H9 (cell line): ENCODE results near the gene FARP1. TPM values are rescaled to one million over a fixed set of nuclear protein-coding genes. Genes with fewer than 3 reads are reported as not detected.

Experiments
- DNase-seq: peaks from one replicate; pipeline ENCODE4 v3.0.0-alpha.2; 2017
- H2AFZ ChIP-seq: one replicate; pipeline ENCODE4 v1.6.1; 2013; ENCODE audit warnings: mild to moderate bottlenecking, low read length, control low read depth, moderate library complexity
- H2AK5ac ChIP-seq: 2 replicates; pipeline ENCODE4 v1.6.1; 2013; ENCODE audit warnings: low read length, control low read depth, mixed read lengths; ENCODE audit not compliant: insufficient read length
- H2BK120ac ChIP-seq: one replicate; pipeline ENCODE4 v1.6.1; 2013; ENCODE audit warnings: low read depth, mild to moderate bottlenecking, low read length, control low read depth, inconsistent platforms; ENCODE audit not compliant: poor library complexity, severe bottlenecking
- H2BK12ac ChIP-seq: 2 replicates; pipeline ENCODE4 v1.6.1; 2013; ENCODE audit warnings: low read length, control low read depth, mixed read lengths, low read depth; ENCODE audit not compliant: insufficient read length
- H2BK15ac ChIP-seq: 2 replicates; pipeline ENCODE4 v1.6.1; 2013; ENCODE audit warnings: low read depth, low read length, control low read depth
- H2BK20ac ChIP-seq: one replicate; pipeline ENCODE4 v1.6.1; 2013; ENCODE audit warnings: low read depth, mild to moderate bottlenecking, low read length, control low read depth, inconsistent platforms; ENCODE audit not compliant: poor library complexity, severe bottlenecking
- H2BK5ac ChIP-seq: 2 replicates; pipeline ENCODE4 v1.6.1; 2013; ENCODE audit warnings: low read length, control low read depth, mixed read lengths; ENCODE audit not compliant: insufficient read length
- H3K14ac ChIP-seq: 2 replicates; pipeline ENCODE4 v1.6.1; 2013; ENCODE audit warnings: low read length, control low read depth; ENCODE audit not compliant: insufficient read depth
- H3K18ac ChIP-seq: 2 replicates; pipeline ENCODE4 v1.6.1; 2013; ENCODE audit warnings: low read depth, mild to moderate bottlenecking, mixed read lengths, low read length, control low read depth; ENCODE audit not compliant: insufficient read length
- H3K23ac ChIP-seq: 2 replicates; pipeline ENCODE4 v1.6.1; 2013; ENCODE audit warnings: low read length, control low read depth, mixed read lengths, low read depth; ENCODE audit not compliant: insufficient read length
- H3K23me2 ChIP-seq: 2 replicates; pipeline ENCODE4 v1.6.1; 2013; ENCODE audit warnings: low read depth, mild to moderate bottlenecking, mixed read lengths, low read length, control low read depth; ENCODE audit not compliant: insufficient read length, poor library complexity, severe bottlenecking
- H3K27ac ChIP-seq: 2 replicates; pipeline ENCODE4 v1.5.1; 2013; ENCODE audit warnings: low read length, control low read depth, mixed read lengths, low read depth; ENCODE audit not compliant: insufficient read length
- H3K27me3 ChIP-seq: 2 replicates; pipeline ENCODE4 v1.6.1; 2013; ENCODE audit warnings: low read length, control low read depth, inconsistent platforms; ENCODE audit not compliant: insufficient read depth
- H3K4ac ChIP-seq: 2 replicates; pipeline ENCODE4 v1.6.1; 2013; ENCODE audit warnings: low read depth, mild to moderate bottlenecking, control low read depth, inconsistent platforms, low read length, moderate library complexity
- H3K4me1 ChIP-seq: 2 replicates; pipeline ENCODE4 v1.6.1; 2013; ENCODE audit warnings: low read length, control low read depth, inconsistent platforms; ENCODE audit not compliant: insufficient read depth
- H3K4me2 ChIP-seq: 2 replicates; pipeline ENCODE4 v1.6.1; 2013; ENCODE audit warnings: low read length, control low read depth, mixed read lengths; ENCODE audit not compliant: insufficient read length, insufficient read depth
- H3K56ac ChIP-seq: 2 replicates; pipeline ENCODE4 v1.6.1; 2013; ENCODE audit warnings: low read depth, mild to moderate bottlenecking, mixed read lengths, low read length, control low read depth; ENCODE audit not compliant: insufficient read length
- H3K79me1 ChIP-seq: 2 replicates; pipeline ENCODE4 v1.6.1; 2013; ENCODE audit warnings: low read depth, mild to moderate bottlenecking, moderate library complexity, low read length, control low read depth, inconsistent platforms; ENCODE audit not compliant: insufficient read depth, poor library complexity, severe bottlenecking
- H3K79me2 ChIP-seq: 2 replicates; pipeline ENCODE4 v1.6.1; 2013; ENCODE audit warnings: low read length, control low read depth, inconsistent platforms; ENCODE audit not compliant: insufficient read depth
- H3K9ac ChIP-seq: 2 replicates; pipeline ENCODE4 v1.6.1; 2013; ENCODE audit warnings: low read length, control low read depth, mixed read lengths; ENCODE audit not compliant: insufficient read length; ENCODE audit errors: extremely low read depth
- H3K9me3 ChIP-seq: one replicate; pipeline ENCODE4 v1.6.1; 2013; ENCODE audit warnings: low read depth, low read length, inconsistent platforms; ENCODE audit not compliant: control insufficient read depth
- H3T11ph ChIP-seq: one replicate; pipeline ENCODE4 v1.6.1; 2013; ENCODE audit warnings: mild to moderate bottlenecking, low read length, control low read depth, inconsistent platforms
- H4K20me1 ChIP-seq: one replicate; pipeline ENCODE4 v1.6.1; 2013; ENCODE audit not compliant: control insufficient read depth, insufficient read length, insufficient read depth
- H4K5ac ChIP-seq: 2 replicates; pipeline ENCODE4 v1.6.1; 2013; ENCODE audit warnings: low read depth, mild to moderate bottlenecking, mixed read lengths, low read length, control low read depth; ENCODE audit not compliant: insufficient read length
- H4K8ac ChIP-seq: replicated peaks from 2 replicates; pipeline ENCODE4 v1.6.1; 2013; ENCODE audit warnings: low read length, control low read depth, mixed read lengths, low read depth; ENCODE audit not compliant: insufficient read length
- H4K91ac ChIP-seq: 2 replicates; pipeline ENCODE4 v1.6.1; 2013; ENCODE audit warnings: low read depth, mild to moderate bottlenecking, moderate library complexity, mixed read lengths, low read length, control low read depth; ENCODE audit not compliant: insufficient read length
- H3K27ac Mint-ChIP-seq, 3 experiments: 2 replicates in 2 of 3; 3 replicates in 1 of 3; pipeline ENCODE4 v1.8.0; 2020 to 2021; ENCODE audit warnings: mixed read lengths in 3 of 3, mild to moderate bottlenecking in 1 of 3, moderate library complexity in 1 of 3
- H3K27me3 Mint-ChIP-seq: 2 replicates; pipeline ENCODE4 v1.8.0; 2021; ENCODE audit warnings: low read depth, mild to moderate bottlenecking, moderate library complexity, mixed read lengths
- H3K36me3 Mint-ChIP-seq, 3 experiments: 2 replicates in 2 of 3; 3 replicates in 1 of 3; pipeline ENCODE4 v1.8.0; 2020 to 2021; ENCODE audit warnings: low read depth in 3 of 3, mixed read lengths in 3 of 3; ENCODE audit not compliant: insufficient read depth in 1 of 3
- H3K4me1 Mint-ChIP-seq, 2 experiments: 2 replicates each; pipeline ENCODE4 v1.8.0; 2020; ENCODE audit warnings: mixed read lengths in 2 of 2
- H3K4me3 Mint-ChIP-seq, 2 experiments: 2 replicates in 1 of 2; 3 replicates in 1 of 2; pipeline ENCODE4 v1.8.0; 2020 to 2021; ENCODE audit warnings: mild to moderate bottlenecking in 2 of 2, mixed read lengths in 2 of 2, moderate library complexity in 1 of 2
- H3K9me3 Mint-ChIP-seq, 2 experiments: 2 replicates in 1 of 2; 3 replicates in 1 of 2; pipeline ENCODE4 v1.8.0; 2020; ENCODE audit warnings: mild to moderate bottlenecking in 2 of 2, mixed read lengths in 2 of 2, moderate library complexity in 1 of 2
- WGBS: extraction: QIAGEN DNeasy Blood & Tissue Kit; methylation state at CpG from one replicate; pipeline ENCODE4 v1.1.7; 2013; ENCODE audit warnings: missing lambda C conversion rate, low lambda C conversion rate, mixed read lengths; ENCODE audit not compliant: insufficient read length; ENCODE audit errors: extremely low coverage; 5-methylcytosine and 5-hydroxymethylcytosine counted together
- total RNA-seq: library from RNA; stranded (reverse); gene quantifications from 2 replicates; pipeline ENCODE4 v1.2.1, GENCODE V29; 2021
- TF ChIP-seq, protein P1 (sequence below): fragments of 200-600 bp; sonication (generic); conservative IDR thresholded peaks from 3 replicates; pipeline ENCODE4 v1.8.0; 2021; ENCODE audit warnings: antibody characterized with exemption, mild to moderate bottlenecking

The FARP1 gene
- total RNA-seq, 1 experiment from 2014 or later = 95.9 TPM

DNA sequence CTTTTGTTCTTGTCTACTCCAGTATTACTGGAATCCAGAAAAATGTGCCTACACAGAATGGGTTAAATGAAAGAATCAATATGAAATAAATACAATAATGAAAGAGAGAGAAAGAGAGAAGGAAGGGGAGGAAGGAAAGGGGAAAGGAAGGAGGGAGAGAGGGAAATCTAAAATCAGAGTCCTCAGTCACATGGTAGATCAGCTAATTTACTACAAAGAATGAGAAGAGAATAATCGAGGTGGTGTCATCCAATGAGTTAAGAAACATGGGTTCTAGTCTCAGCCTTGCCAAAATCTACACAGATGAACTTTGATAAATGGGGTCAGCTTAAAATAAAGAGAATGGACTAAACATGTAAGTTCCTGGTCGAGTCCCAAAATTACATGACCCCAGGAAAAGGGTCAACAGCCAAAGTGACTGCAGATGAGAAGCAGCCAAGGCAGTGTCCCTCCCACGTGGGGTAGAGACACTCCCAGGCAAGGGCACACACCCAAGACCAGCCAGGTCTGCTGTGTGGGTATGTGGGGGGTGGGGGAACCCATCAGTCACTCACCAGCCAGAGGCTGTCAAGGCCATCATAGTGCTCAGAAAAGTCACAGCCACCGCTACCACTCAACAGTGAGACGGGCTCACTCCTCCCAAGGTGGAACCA is 330.4 kb downstream of the FARP1 start:
- no peak overlapping the region for H4K8ac ChIP-seq
- peaks cover 3% of the 10 kb centered on the region; the same call in 1 of the 2 replicates for H3K79me2 ChIP-seq
- H3K18ac ChIP-seq = no peak overlapping the region
- H2BK20ac ChIP-seq = no peak overlapping the region
- H3K9me3 ChIP-seq = no peaks in the 10 kb centered on the region
- H3K23me2 ChIP-seq = no peaks in the 10 kb centered on the region
- H3K4me2 ChIP-seq = no peak overlapping the region
- no peak overlapping the region for H4K91ac ChIP-seq
- no peak for DNase-seq
- H3K14ac ChIP-seq = no peak overlapping the region
- no peak overlapping the region for H2BK15ac ChIP-seq
- no peak overlapping the region for H2BK12ac ChIP-seq
- H3K56ac ChIP-seq = no peak overlapping the region
- H3K23ac ChIP-seq = no peak overlapping the region
- Mint-ChIP-seq H3K27ac (no peak overlapping the region; a peak in 1 of 7 replicates), H3K9me3 (no peaks in the 10 kb centered on the region; a peak in 1 of 5 replicates), H3K4me3 (no peak overlapping the region), H3K27me3 (no peaks in the 10 kb centered on the region), H3K4me1 (peaks cover 31 to 36% of the 10 kb centered on the region in 2 experiments), H3K36me3 (peaks cover 28 to 38% (median 35%) of the 10 kb centered on the region in 3 experiments; a peak in 6 of 7 replicates)
- H4K5ac ChIP-seq = no peak overlapping the region
- no CpG with 5 or more reads among the region's 5 CpGs for WGBS
- H2AK5ac ChIP-seq = no peak overlapping the region
- H3K27ac ChIP-seq = no peak overlapping the region
- no peak overlapping the region for H2BK5ac ChIP-seq
- no peak overlapping the region for H3K4ac ChIP-seq
- no peaks in the 10 kb centered on the region for H3K27me3 ChIP-seq
- H4K20me1 ChIP-seq = no peaks in the 10 kb centered on the region
- H3K79me1 ChIP-seq = peaks cover 10% of the 10 kb centered on the region
- TF ChIP-seq, protein P1, sequence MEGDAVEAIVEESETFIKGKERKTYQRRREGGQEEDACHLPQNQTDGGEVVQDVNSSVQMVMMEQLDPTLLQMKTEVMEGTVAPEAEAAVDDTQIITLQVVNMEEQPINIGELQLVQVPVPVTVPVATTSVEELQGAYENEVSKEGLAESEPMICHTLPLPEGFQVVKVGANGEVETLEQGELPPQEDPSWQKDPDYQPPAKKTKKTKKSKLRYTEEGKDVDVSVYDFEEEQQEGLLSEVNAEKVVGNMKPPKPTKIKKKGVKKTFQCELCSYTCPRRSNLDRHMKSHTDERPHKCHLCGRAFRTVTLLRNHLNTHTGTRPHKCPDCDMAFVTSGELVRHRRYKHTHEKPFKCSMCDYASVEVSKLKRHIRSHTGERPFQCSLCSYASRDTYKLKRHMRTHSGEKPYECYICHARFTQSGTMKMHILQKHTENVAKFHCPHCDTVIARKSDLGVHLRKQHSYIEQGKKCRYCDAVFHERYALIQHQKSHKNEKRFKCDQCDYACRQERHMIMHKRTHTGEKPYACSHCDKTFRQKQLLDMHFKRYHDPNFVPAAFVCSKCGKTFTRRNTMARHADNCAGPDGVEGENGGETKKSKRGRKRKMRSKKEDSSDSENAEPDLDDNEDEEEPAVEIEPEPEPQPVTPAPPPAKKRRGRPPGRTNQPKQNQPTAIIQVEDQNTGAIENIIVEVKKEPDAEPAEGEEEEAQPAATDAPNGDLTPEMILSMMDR = no peak
- no peak overlapping the region for H2AFZ ChIP-seq
- no peak overlapping the region for H3K9ac ChIP-seq
- no peak overlapping the region for H2BK120ac ChIP-seq
- H3K4me1 ChIP-seq = peaks cover 6% of the 10 kb centered on the region; the same call in 1 of the 2 replicates
- H3T11ph ChIP-seq = no peak overlapping the region
